Breast epithelium (tissue), 4 donors: ENCODE data around the gene MERTK. TPM values are rescaled to one million over a fixed set of nuclear protein-coding genes. Genes with fewer than 3 reads are reported as not detected.

Source experiments
- DNase-seq, 2 donors: peaks; one replicate each; pipeline ENCODE4 v3.0.0-alpha.2; 2019; ENCODE audit warnings: low spot score in 2 of 2
- H3K27ac ChIP-seq, 2 donors: fragments of 200-600 bp; sonication (generic) in 1 of 2; one replicate each; pipeline ENCODE4 v1.5.1; 2016 to 2019; ENCODE audit warnings: mild to moderate bottlenecking in 1 of 2
- H3K27me3 ChIP-seq, 2 donors: fragments of 200-600 bp; sonication (generic) in 1 of 2; one replicate each; pipeline versions ENCODE4 v1.5.1 to v1.6.0; 2017 to 2019; ENCODE audit warnings: control low read depth in 1 of 2, mild to moderate bottlenecking in 1 of 2
- H3K36me3 ChIP-seq: fragments of 200-600 bp; one replicate; pipeline ENCODE4 v1.5.1; 2019
- H3K4me1 ChIP-seq, 2 donors: fragments of 200-600 bp; sonication (generic); one replicate each; pipeline ENCODE4 v1.5.1; 2016 to 2019; ENCODE audit warnings: control low read depth in 1 of 2
- H3K4me3 ChIP-seq, 3 donors: fragments of 200-600 bp; sonication (generic); 1 replicate in 2 of 3; 2 replicates in 1 of 3; pipeline ENCODE4 v1.5.1; 2016 to 2019; ENCODE audit warnings: mild to moderate bottlenecking in 3 of 3, moderate library complexity in 2 of 3
- H3K9me3 ChIP-seq, 2 donors: fragments of 200-600 bp; sonication (generic) in 1 of 2; one replicate each; pipeline ENCODE4 v1.5.1; 2016 to 2019; ENCODE audit warnings: control low read depth in 1 of 2
- POLR2A ChIP-seq: fragments of 450-650 bp; IDR thresholded peaks from one replicate; pipeline ENCODE4 v1.6.1; 2016; ENCODE audit warnings: antibody characterized with exemption, mild to moderate bottlenecking, moderate library complexity
- POLR2AphosphoS5 ChIP-seq, 3 donors: sonication (generic); formaldehyde crosslinking; IDR thresholded peaks; one replicate each; pipeline ENCODE4 v1.6.1; 2017; ENCODE audit warnings: antibody characterized with exemption in 3 of 3
- intact Hi-C: fragments of 100-400 bp; cut with DNase I; formaldehyde crosslinking; loops from one replicate; pipeline ENCODE4 v1.15.1; 2023; ENCODE audit warnings: low total_unique reads
- total RNA-seq, 3 donors: library from RNA; depleted of rRNA; stranded (reverse); fragments of >200 nt; gene quantifications; one replicate each; pipeline ENCODE4 v1.1.0, GENCODE V29; 2016
- TF ChIP-seq, protein P1 (sequence below), 3 donors: fragments of 450-650 bp; IDR thresholded peaks; one replicate each; pipeline ENCODE4 v1.5.1; 2016 to 2017; ENCODE audit warnings: antibody characterized with exemption in 3 of 3, mild to moderate bottlenecking in 3 of 3, moderate library complexity in 3 of 3

Gene MERTK
- total RNA-seq, 3 donors from 2014 or later: 21.0 to 84.3 (median 36.3) TPM

DNA sequence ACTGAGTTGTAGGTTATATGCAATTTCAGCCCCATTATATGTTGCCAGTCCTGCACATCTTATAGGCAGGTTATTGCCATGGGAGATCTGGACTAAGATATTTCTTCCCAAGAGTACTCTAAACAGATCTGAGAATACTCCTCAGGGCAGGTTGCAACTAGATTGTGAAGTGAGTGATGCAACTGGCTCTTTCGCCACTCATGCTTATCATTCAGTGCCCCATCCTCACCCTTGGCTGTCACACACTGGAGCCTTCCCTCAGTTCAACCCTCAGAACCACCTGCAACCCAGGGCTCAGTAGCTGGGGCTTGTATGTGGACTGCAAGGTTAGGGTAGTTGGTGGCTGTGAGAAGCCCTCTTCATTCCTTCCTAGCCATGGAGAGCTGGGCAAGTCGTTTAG, 14.1 kb downstream of the MERTK start:
- intact Hi-C loops: no loop called here
- DNase-seq: no peak
- no peaks in the 10 kb centered on the region for H3K36me3 ChIP-seq
- H3K9me3 ChIP-seq: no peaks in the 10 kb centered on the region
- TF ChIP-seq, protein P1, sequence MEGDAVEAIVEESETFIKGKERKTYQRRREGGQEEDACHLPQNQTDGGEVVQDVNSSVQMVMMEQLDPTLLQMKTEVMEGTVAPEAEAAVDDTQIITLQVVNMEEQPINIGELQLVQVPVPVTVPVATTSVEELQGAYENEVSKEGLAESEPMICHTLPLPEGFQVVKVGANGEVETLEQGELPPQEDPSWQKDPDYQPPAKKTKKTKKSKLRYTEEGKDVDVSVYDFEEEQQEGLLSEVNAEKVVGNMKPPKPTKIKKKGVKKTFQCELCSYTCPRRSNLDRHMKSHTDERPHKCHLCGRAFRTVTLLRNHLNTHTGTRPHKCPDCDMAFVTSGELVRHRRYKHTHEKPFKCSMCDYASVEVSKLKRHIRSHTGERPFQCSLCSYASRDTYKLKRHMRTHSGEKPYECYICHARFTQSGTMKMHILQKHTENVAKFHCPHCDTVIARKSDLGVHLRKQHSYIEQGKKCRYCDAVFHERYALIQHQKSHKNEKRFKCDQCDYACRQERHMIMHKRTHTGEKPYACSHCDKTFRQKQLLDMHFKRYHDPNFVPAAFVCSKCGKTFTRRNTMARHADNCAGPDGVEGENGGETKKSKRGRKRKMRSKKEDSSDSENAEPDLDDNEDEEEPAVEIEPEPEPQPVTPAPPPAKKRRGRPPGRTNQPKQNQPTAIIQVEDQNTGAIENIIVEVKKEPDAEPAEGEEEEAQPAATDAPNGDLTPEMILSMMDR (IDR thresholded peaks at IDR 0.05): no peak
- TF ChIP-seq POLR2A: no peak
- no peak for TF ChIP-seq POLR2AphosphoS5 (IDR thresholded peaks at IDR 0.05)
- no peaks in the 10 kb centered on the region for H3K4me1 ChIP-seq
- H3K27ac ChIP-seq: no peak overlapping the region
- no peaks in the 10 kb centered on the region for H3K27me3 ChIP-seq
- H3K4me3 ChIP-seq: no peak overlapping the region

GRCh38 chr2:111917106-111917505, 18.7 kb downstream of the MERTK start:
- Histone ChIP-seq H3K9me3 (no peaks in the 10 kb centered on the region), H3K36me3 (no peaks in the 10 kb centered on the region), H3K4me3 (no peak overlapping the region), H3K27me3 (no peaks in the 10 kb centered on the region), H3K27ac (no peak overlapping the region), H3K4me1 (no peaks in the 10 kb centered on the region)
- no peak for DNase-seq
- intact Hi-C loops: no loop called here
- TF ChIP-seq POLR2A: no peak
- TF ChIP-seq POLR2AphosphoS5 (IDR thresholded peaks at IDR 0.05): no peak
- TF ChIP-seq, protein P1 (IDR thresholded peaks at IDR 0.05): no peak

GRCh38 chr2:111918383-111918806, 20.0 kb downstream of the MERTK start:
- no peaks in the 10 kb centered on the region for H3K4me1 ChIP-seq
- DNase-seq: no peak
- no peak overlapping the region for H3K27ac ChIP-seq
- intact Hi-C loops: no loop called here
- H3K9me3 ChIP-seq: no peaks in the 10 kb centered on the region
- H3K4me3 ChIP-seq: no peak overlapping the region
- TF ChIP-seq POLR2A: no peak
- TF ChIP-seq, protein P1 (IDR thresholded peaks at IDR 0.05): no peak
- H3K36me3 ChIP-seq: no peaks in the 10 kb centered on the region
- no peaks in the 10 kb centered on the region for H3K27me3 ChIP-seq

DNA sequence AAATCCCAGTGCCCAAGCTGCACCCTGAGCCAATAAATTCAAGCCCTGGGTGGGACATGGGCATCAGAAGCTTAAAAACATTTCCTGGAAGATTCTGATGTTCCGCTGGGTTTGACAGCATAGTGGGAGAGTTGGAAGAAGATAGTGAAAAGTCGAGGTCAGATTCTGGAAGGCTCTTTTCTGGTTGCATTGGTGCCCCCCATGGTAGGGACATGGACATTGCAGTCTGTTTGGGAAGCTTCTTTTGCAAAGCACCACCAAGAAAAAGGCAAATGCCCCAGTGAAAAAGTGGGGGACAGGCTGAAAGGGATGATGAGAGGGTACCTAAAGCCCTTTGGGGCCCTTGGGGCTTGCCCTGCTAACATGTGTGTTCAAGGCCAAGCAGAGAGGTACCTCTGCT, 21.0 kb downstream of the MERTK start:
- H3K27ac ChIP-seq: no peak overlapping the region
- DNase-seq: no peak
- H3K4me3 ChIP-seq: no peak overlapping the region

GRCh38 chr2:111919794-111920608, 21.6 kb downstream of the MERTK start:
- TF ChIP-seq POLR2A: no peak
- TF ChIP-seq, protein P1 (IDR thresholded peaks at IDR 0.05): no peak
- no peaks in the 10 kb centered on the region for H3K4me1 ChIP-seq
- peak in 1 of 2 donors; percentile 26 for DNase-seq
- H3K27ac ChIP-seq: no peak overlapping the region
- intact Hi-C loops: no loop called here
- no peaks in the 10 kb centered on the region for H3K36me3 ChIP-seq
- no peaks in the 10 kb centered on the region for H3K9me3 ChIP-seq
- no peak overlapping the region for H3K4me3 ChIP-seq
- H3K27me3 ChIP-seq: no peaks in the 10 kb centered on the region

More for the DNA sequence above, 21.0 kb downstream of the MERTK start:
- Histone ChIP-seq H3K9me3 (no peaks in the 10 kb centered on the region), H3K27me3 (no peaks in the 10 kb centered on the region), H3K36me3 (no peaks in the 10 kb centered on the region), H3K4me1 (no peaks in the 10 kb centered on the region)
- TF ChIP-seq POLR2AphosphoS5 (IDR thresholded peaks at IDR 0.05): no peak
- no peak for TF ChIP-seq POLR2A
- TF ChIP-seq, protein P1 (IDR thresholded peaks at IDR 0.05): no peak
- intact Hi-C loops: no loop called here
